ENCODE measurements around the gene CD38.

Gene CD38

DNA sequence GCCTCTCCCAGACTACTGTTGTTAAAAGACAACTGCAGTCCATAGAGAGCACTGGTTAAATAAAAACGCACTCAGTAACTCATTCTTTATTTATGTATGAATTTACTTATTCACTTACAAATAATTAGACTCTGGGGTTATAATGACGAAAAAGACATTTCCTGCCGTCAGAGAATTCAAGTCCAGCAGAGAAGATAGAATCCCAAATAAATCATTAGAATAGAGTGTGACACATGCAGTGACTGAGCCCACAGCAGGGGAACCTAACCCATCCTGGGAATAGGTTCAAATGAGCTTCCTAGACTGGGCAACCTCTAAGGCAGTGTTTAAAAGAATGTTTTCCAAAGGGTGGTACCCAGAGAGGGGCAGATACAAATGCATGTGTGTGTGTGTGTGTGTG lies 106.5 kb downstream of the CD38 start:
- DNase-seq (ENCODE audit: low spot score in 2 of 2), result no peak
- no peak overlapping the region for H3K4me3 Mint-ChIP-seq
- no peak overlapping the region for H3K27ac Mint-ChIP-seq
- H3K4me1 Mint-ChIP-seq, result peaks cover 6% of the 10 kb centered on the region
- no peak for ATAC-seq
- H3K9me3 Mint-ChIP-seq, result no peaks in the 10 kb centered on the region
- H3K36me3 Mint-ChIP-seq, result no peaks in the 10 kb centered on the region

DNA sequence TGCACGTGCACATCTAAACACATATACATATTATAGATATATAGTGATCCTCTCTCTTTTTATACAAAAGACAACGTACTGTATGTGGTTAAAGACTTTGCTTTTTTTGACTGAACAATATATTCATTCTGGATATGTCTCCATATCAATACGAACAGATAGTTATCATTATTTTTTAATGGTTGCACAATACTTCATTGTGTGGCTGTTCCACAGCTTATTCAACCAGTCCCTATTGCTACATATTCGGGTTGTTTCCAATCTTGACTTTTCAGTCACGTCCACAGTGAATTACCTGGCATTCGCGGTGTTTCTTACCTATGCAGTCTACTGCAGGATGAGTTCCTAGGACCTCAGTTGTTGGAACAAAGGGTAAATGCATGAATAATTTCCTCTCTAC lies 107.3 kb downstream of the CD38 start:
- Mint-ChIP-seq H3K4me1 (peaks cover 6% of the 10 kb centered on the region), H3K9me3 (no peaks in the 10 kb centered on the region), H3K4me3 (no peak overlapping the region), H3K27ac (no peak overlapping the region), H3K36me3 (no peaks in the 10 kb centered on the region)
- DNase-seq (ENCODE audit: low spot score in 2 of 2), result no peak
- ATAC-seq, result no peak

DNA sequence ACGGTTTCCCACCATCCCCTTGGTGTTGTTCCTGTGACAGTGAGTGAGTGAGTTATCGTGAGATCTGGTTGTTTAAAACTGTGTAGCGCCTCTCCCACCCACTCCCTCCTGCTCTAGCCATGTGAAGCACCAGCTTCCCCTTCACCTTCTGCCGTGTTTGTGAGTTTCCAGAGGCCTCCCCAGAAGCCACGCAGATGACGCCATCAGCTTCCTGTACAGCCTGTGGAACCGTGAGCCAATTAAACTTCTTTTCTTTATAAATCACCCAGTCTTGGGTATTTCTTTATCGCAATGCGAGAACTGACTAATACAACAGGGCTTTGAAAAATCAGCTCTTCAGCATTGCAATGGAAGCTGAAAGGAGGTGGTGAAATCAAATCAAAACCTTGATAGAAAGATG lies 110.4 kb downstream of the CD38 start:
- Mint-ChIP-seq H3K4me3 (no peak overlapping the region), H3K36me3 (no peaks in the 10 kb centered on the region), H3K4me1 (no peaks in the 10 kb centered on the region), H3K27ac (no peak overlapping the region), H3K9me3 (no peaks in the 10 kb centered on the region)
- DNase-seq (ENCODE audit: low spot score in 2 of 2) (no peak), ATAC-seq (no peak)

DNA sequence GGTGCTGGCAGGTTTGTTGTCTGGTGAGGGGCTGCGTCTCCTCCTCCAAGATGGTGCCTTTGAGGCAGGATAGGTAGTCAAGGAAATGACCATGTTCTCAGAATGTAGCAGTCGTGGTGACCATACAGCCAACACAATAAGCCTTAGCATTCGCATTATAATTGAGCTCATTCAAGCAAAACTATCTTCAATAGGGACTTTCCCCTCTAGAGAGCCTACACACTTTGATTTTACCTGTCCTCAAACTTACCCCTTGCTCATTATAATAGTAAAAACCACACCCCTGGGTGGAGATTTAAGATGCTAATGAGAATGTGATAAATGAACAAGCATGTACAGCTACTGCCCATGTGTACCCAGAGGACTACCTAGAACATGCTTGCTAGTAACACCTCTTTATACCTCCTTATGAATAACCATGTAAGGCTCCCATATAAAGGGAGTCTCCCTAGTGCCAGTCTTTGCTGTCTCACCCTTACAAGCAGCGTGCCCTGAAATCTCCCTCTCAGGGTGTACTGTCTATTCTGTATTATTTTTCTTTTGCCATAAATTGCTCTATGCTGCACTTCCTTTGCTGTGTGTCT lies 112.2 kb downstream of the CD38 start:
- H3K4me1 Mint-ChIP-seq, result no peaks in the 10 kb centered on the region
- DNase-seq (ENCODE audit: low spot score in 2 of 2) (no peak), ATAC-seq (no peak)
- no peaks in the 10 kb centered on the region for H3K36me3 Mint-ChIP-seq
- H3K27ac Mint-ChIP-seq, result no peak overlapping the region
- H3K4me3 Mint-ChIP-seq, result no peak overlapping the region
- no peaks in the 10 kb centered on the region for H3K9me3 Mint-ChIP-seq

DNA sequence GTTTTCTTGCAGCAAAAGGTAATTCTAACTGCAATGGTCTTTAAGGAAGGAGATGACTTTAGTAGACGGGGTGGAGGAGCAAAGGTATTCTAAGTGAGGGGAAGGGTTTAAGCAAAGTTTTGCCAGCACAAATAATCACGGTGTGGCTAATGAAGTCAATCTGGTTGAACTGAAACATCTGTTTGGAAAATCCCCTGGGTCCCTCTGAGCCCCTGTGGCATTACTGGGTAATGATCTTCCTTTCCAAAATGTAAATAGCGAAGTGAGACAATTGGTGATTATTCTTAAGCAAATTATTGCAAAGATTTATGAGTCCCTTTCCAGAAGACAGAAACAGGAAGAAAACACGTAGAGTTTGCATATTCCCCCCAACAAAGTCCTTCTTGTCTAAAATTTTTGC lies 113.2 kb downstream of the CD38 start:
- ATAC-seq (no peak), DNase-seq (ENCODE audit: low spot score in 2 of 2) (no peak)
- H3K36me3 Mint-ChIP-seq, result no peaks in the 10 kb centered on the region
- H3K9me3 Mint-ChIP-seq, result no peaks in the 10 kb centered on the region
- H3K4me1 Mint-ChIP-seq, result no peaks in the 10 kb centered on the region
- H3K27ac Mint-ChIP-seq, result no peak overlapping the region
- no peak overlapping the region for H3K4me3 Mint-ChIP-seq

DNA sequence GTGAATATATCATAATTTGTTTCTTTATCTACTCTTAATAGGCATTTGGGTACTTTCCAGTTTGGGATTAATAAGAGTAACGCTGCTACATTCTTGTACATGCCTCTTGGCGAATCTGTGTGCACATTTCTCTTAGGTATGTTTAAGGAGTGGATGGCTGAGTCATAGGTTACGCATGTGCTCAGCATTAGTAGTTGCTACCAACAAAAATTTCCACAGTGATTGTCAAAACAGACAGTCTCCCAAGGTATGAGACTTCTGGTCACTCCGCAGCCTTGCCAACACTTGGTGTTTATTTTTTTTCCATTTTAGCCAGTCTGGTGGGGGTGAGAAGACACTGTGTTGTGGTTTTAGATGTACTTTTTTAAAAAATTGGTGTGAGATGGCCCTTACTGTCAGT lies 115.8 kb downstream of the CD38 start:
- no peak for DNase-seq (ENCODE audit: low spot score in 2 of 2)
- H3K4me1 Mint-ChIP-seq, result no peaks in the 10 kb centered on the region

DNA sequence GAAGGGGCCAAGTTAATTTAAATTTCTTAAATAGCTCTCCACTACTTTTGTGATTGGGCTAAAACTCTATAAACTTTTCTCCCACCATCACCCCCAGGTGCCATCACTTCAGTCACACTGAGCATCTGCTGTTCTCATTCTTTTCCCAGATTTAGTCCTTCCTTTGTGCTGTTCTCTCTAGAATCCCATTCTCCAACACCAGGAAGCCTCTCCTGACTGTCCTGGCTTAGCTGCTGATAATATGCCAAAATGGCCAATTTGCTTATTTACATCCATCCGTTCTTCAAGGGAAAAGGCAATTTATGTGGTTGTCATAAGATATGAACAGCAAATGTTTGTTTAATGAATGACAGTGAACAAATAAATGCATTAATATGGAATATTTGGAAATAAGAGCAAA lies 116.3 kb downstream of the CD38 start:
- H3K36me3 Mint-ChIP-seq, result no peaks in the 10 kb centered on the region
- no peak for ATAC-seq
- no peak overlapping the region for H3K4me3 Mint-ChIP-seq
- no peaks in the 10 kb centered on the region for H3K4me1 Mint-ChIP-seq
- no peaks in the 10 kb centered on the region for H3K9me3 Mint-ChIP-seq
- H3K27ac Mint-ChIP-seq, result no peak overlapping the region
- no peak for DNase-seq (ENCODE audit: low spot score in 2 of 2)

More for the DNA sequence above, 115.8 kb downstream of the CD38 start:
- ATAC-seq, result no peak
- H3K27ac Mint-ChIP-seq, result no peak overlapping the region
- H3K4me3 Mint-ChIP-seq, result no peak overlapping the region
- H3K36me3 Mint-ChIP-seq, result no peaks in the 10 kb centered on the region
- H3K9me3 Mint-ChIP-seq, result no peaks in the 10 kb centered on the region

DNA sequence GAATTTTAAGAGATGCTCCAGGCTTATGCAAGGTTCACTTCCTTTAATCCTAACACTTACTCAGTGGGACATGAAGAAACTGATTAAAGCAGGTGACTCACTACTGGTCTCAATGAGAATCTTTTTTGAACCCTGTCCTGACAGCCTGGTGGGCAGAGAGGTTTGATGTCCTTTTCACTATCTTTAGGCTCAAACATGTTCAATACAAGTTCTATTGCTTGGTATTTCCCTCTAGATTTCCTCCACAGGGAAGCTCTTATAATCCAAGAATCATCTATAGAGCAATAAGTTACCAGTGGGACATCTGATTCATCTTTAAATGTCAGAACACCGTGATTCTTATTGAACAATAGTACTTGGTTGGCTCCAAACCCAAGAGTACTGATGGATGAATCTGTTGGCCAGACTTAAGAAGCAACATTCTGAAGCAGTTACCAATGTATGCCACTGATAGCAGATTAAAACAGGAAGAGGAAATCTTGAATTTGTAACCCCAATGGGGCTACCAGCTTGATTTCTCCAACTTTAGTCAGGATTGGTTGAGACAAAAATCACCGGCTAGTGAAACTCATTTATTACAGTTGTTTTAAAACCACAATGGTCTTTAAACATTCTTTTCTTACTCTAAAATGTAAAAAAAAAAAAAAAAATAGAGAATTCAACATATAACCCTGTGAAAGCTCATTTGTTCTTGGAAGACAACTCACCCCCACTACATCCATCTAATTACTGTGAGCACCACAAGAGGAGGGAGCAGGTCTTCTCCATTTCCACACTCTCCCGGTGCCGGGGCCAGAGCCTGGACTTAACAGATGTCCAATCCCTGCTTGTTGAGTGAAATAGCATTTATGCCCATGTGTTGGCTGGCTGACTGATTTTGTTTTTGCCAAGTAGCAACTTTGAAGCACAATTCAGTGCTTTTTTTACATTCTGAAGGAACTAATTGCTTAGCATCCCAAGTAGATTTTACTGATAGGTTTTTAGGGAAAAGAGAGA lies 117.1 kb downstream of the CD38 start:
- Mint-ChIP-seq H3K4me1 (no peaks in the 10 kb centered on the region), H3K4me3 (no peak overlapping the region), H3K27ac (no peak overlapping the region), H3K36me3 (no peaks in the 10 kb centered on the region), H3K9me3 (no peaks in the 10 kb centered on the region)
- no peak for ATAC-seq
- DNase-seq (ENCODE audit: low spot score in 2 of 2), result no peak

DNA sequence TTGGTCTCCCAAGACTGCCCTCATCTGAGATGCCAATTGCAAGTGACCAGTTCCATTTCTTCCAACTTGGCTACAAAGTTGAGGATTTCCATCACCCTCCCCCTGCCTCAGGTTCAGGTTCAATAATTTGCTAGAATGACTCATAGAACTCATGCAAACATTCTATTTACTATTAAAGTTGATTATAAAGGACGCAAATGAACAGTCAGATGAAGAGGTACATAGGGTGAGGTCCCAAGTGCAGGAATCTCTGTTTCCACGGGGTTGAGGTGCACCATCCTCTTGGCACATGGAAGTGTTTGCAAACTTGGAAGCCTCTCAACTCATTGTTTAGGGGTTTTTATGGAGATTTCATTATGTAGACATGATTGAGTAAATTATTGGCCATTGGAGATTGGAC lies 119.4 kb downstream of the CD38 start:
- H3K4me1 Mint-ChIP-seq, result peaks cover 5% of the 10 kb centered on the region
- no peaks in the 10 kb centered on the region for H3K36me3 Mint-ChIP-seq
- DNase-seq (ENCODE audit: low spot score in 2 of 2) (no peak), ATAC-seq (no peak)
- H3K27ac Mint-ChIP-seq, result no peak overlapping the region
- no peak overlapping the region for H3K4me3 Mint-ChIP-seq
- no peaks in the 10 kb centered on the region for H3K9me3 Mint-ChIP-seq

DNA sequence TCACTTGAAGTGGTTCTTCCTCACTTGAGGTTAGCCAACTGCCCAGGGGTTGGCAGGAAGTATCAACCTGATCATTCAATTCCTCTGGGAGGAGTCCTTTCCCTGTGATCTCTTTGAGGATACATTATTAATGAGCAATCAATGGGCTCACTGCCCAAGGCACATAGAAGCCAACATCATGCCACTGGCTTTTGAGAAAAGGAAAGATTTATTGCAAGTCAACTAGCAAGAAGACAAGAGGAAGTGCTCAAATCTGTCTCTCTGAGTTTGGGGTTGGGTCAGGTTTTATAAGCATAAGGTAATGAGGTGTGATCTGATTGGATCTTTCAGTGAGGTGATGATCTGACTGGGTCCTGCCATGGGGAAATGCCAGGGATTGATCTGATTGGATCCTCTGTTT lies 120.8 kb downstream of the CD38 start:
- peaks cover 10% of the 10 kb centered on the region for H3K4me1 Mint-ChIP-seq
- no peak for ATAC-seq
- H3K36me3 Mint-ChIP-seq, result no peaks in the 10 kb centered on the region

DNA sequence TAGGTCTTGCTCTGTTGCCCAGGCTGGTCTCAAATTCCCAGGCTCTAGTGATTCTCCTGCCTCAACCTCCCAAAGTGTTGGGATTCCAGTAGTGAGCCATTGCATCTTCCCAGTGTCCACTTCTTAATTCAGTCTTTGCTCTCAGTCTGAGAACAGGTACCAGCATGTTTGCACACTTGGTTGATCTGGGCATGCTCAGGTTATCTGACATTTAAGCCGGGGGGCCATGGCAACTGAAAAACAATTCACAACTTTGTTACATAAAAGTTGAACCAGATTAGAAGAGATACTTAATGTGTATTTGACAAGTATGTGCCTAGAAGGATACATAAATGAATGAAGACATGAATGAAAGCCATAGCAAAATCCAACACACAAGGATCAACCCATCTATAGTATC lies 121.4 kb downstream of the CD38 start:
- Mint-ChIP-seq H3K4me1 (peaks cover 10% of the 10 kb centered on the region), H3K36me3 (no peaks in the 10 kb centered on the region), H3K9me3 (peaks cover 3% of the 10 kb centered on the region), H3K27ac (no peak overlapping the region), H3K4me3 (no peak overlapping the region)
- DNase-seq (ENCODE audit: low spot score in 2 of 2) (no peak), ATAC-seq (no peak)

More for the DNA sequence above, 120.8 kb downstream of the CD38 start:
- no peak overlapping the region for H3K27ac Mint-ChIP-seq
- H3K4me3 Mint-ChIP-seq, result no peak overlapping the region
- H3K9me3 Mint-ChIP-seq, result no peaks in the 10 kb centered on the region
- no peak for DNase-seq (ENCODE audit: low spot score in 2 of 2)

DNA sequence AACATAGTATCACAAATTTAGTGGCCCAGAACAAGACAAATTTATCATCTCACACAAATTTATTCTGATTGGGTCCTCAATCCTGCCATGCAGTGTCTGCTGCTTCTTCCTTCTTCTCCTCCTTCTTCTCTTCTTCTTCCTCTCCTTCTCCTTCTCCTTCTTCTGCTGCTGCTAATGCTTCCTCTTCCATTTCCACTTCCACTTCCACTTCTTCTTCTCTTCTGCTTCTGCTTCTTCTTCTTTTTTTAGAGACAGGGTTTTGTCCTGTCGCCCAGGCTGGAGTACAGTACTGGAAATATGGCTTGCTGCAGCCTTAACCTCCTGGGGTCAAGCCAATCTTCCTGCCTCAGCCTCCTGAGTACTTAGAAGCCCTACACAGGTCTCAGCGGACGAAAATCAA lies 122.9 kb downstream of the CD38 start:
- no peaks in the 10 kb centered on the region for H3K36me3 Mint-ChIP-seq
- no peak for ATAC-seq
- peaks cover 3% of the 10 kb centered on the region for H3K9me3 Mint-ChIP-seq
- DNase-seq (ENCODE audit: low spot score in 2 of 2), result no peak
- peaks cover 10% of the 10 kb centered on the region for H3K4me1 Mint-ChIP-seq
- H3K4me3 Mint-ChIP-seq, result no peak overlapping the region
- no peak overlapping the region for H3K27ac Mint-ChIP-seq

DNA sequence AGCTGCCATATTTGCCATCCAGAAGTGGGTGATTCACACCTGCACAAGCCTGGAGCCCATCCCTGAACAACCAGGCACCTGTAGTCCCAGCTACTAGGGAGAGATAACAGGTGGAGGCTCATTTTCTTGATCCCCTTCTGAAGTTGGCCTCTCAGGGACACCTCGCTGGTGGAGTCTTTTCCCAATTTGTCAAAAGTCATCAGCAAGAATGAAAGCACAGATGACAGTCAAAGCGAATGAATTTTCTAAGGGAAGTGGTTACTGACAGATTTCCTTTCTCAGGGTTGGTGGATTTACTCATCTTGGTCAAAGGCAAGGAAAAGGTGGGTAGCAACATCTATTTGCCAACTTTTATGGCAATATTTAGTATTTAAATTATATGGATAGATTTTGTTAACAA lies 123.9 kb downstream of the CD38 start:
- DNase-seq (ENCODE audit: low spot score in 2 of 2), result peak in 1 of 2 donors; percentile 49
- Mint-ChIP-seq H3K9me3 (peaks cover 3% of the 10 kb centered on the region), H3K4me1 (peaks cover 10% of the 10 kb centered on the region), H3K27ac (no peak overlapping the region), H3K4me3 (no peak overlapping the region), H3K36me3 (no peaks in the 10 kb centered on the region)
- ATAC-seq, result peak; percentile 88

DNA sequence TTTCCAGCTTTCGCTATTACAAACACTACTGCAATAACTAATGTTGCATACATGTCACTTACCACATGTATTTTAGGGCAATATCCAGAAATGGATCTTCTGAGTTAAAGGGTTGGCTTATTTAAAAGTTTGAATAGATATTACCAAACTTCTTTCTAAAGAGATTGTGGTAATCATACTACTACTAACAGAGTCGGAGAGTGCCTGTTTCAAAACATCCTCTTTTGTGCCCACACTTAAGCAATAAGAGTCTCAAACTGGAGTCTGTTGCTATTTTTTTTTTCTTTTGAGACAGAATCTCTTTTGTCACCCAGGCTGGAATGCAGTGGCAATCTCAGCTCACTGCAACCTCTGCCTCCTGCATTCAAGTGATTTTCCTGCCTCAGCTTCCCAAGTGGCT lies 124.6 kb downstream of the CD38 start:
- H3K9me3 Mint-ChIP-seq, result peaks cover 3% of the 10 kb centered on the region
- peak; percentile 27 for ATAC-seq
- no peak overlapping the region for H3K4me3 Mint-ChIP-seq
- H3K27ac Mint-ChIP-seq, result no peak overlapping the region
- DNase-seq (ENCODE audit: low spot score in 2 of 2), result no peak
- H3K36me3 Mint-ChIP-seq, result no peaks in the 10 kb centered on the region
- H3K4me1 Mint-ChIP-seq, result peaks cover 10% of the 10 kb centered on the region

Data from stimulated activated effector memory CD8-positive, alpha-beta T cell treated with anti-CD3 and anti-CD28 coated beads, Interleukin-12 subunit alpha, Interleukin-12 subunit beta, amount 100 ng/mL, for 72 hours (primary cell).